CD14-positive monocyte (primary cell): Measurements from ENCODE around the gene ZNF710. TPM values are rescaled to one million over a fixed set of nuclear protein-coding genes. Genes with fewer than 3 reads are reported as not detected.

Experiments
- DNase-seq, 3 donors: peaks; one replicate each; pipeline ENCODE4 v3.0.0-alpha.2; 2011 to 2022
- H2AFZ ChIP-seq: 2 replicates; pipeline ENCODE4 v1.6.0; 2012; ENCODE audit warnings: mild to moderate bottlenecking, low read depth, low read length, inconsistent platforms; ENCODE audit not compliant: insufficient read depth, poor library complexity, severe bottlenecking
- H3K27ac ChIP-seq, 2 donors: 1 replicate in 1 of 2; 2 replicates in 1 of 2; pipeline ENCODE4 v1.5.1; 2012 to 2013; ENCODE audit warnings: low read length in 2 of 2, control low read depth in 1 of 2, inconsistent platforms in 1 of 2, low read depth in 1 of 2, mild to moderate bottlenecking in 1 of 2
- H3K27me3 ChIP-seq, 2 donors: one replicate each; pipeline versions ENCODE4 v1.6.0 to v1.6.1; 2011 to 2013; ENCODE audit warnings: low read length in 2 of 2; ENCODE audit not compliant: control insufficient read depth in 2 of 2, insufficient read depth in 2 of 2
- H3K36me3 ChIP-seq, 2 donors: replicated peaks in 1 of 2; 1 replicate in 1 of 2; 2 replicates in 1 of 2; pipeline versions ENCODE4 v1.5.1 to v1.6.1; 2012 to 2013; ENCODE audit warnings: low read length in 2 of 2, control low read depth in 1 of 2, inconsistent platforms in 1 of 2, mild to moderate bottlenecking in 1 of 2; ENCODE audit not compliant: insufficient read depth in 2 of 2, control insufficient read depth in 1 of 2
- H3K4me1 ChIP-seq, 2 donors: 1 replicate in 1 of 2; 2 replicates in 1 of 2; pipeline versions ENCODE4 v1.5.1 to v1.6.1; 2012 to 2013; ENCODE audit warnings: low read length in 2 of 2, control low read depth in 1 of 2, inconsistent platforms in 1 of 2, mild to moderate bottlenecking in 1 of 2, moderate library complexity in 1 of 2; ENCODE audit not compliant: insufficient read depth in 2 of 2, control insufficient read depth in 1 of 2
- H3K4me2 ChIP-seq: replicated peaks from 2 replicates; pipeline ENCODE3; 2012; ENCODE audit warnings: low read length, moderate library complexity, mild to moderate bottlenecking; ENCODE audit not compliant: poor library complexity, severe bottlenecking; ENCODE audit errors: extremely low read depth
- H3K4me3 ChIP-seq, 3 experiments: fragments of 200-600 bp in 1 of 3; sonication (generic) in 1 of 3; replicated peaks in 1 of 3; 1 replicate in 2 of 3; 2 replicates in 1 of 3; pipeline ENCODE4 v1.5.1; 2011 to 2013; ENCODE audit warnings: low read length in 3 of 3, mild to moderate bottlenecking in 3 of 3, control low read depth in 2 of 3, low read depth in 2 of 3, inconsistent platforms in 1 of 3, moderate library complexity in 1 of 3
- H3K79me2 ChIP-seq: 2 replicates; pipeline ENCODE4 v1.6.0; 2012; ENCODE audit warnings: mild to moderate bottlenecking, control low read depth, inconsistent platforms, low read length, moderate library complexity; ENCODE audit not compliant: insufficient read depth
- H3K9ac ChIP-seq: 2 replicates; pipeline ENCODE4 v1.6.0; 2017; ENCODE audit warnings: low read length, mild to moderate bottlenecking; ENCODE audit not compliant: insufficient read depth, poor library complexity, severe bottlenecking
- H3K9me3 ChIP-seq, 2 donors: replicated peaks in 1 of 2; 1 replicate in 1 of 2; 2 replicates in 1 of 2; pipeline versions ENCODE4 v1.5.1 to v1.6.1; 2012 to 2013; ENCODE audit warnings: low read length in 2 of 2, control low read depth in 1 of 2; ENCODE audit not compliant: control insufficient read depth in 1 of 2, insufficient read depth in 1 of 2
- H4K20me1 ChIP-seq: 2 replicates; pipeline ENCODE4 v1.6.0; 2012; ENCODE audit warnings: mild to moderate bottlenecking, low read length, control low read depth, moderate library complexity; ENCODE audit not compliant: insufficient read depth
- H3K27ac Mint-ChIP-seq, 7 donors: one replicate each; pipeline ENCODE4 v1.8.0; 2020; ENCODE audit warnings: mild to moderate bottlenecking in 7 of 7, mixed read lengths in 7 of 7, moderate library complexity in 6 of 7, inconsistent platforms in 2 of 7
- H3K27me3 Mint-ChIP-seq, 3 donors: one replicate each; pipeline ENCODE4 v1.8.0; 2021 to 2022; ENCODE audit warnings: low read depth in 3 of 3, mild to moderate bottlenecking in 3 of 3, mixed read lengths in 3 of 3, moderate library complexity in 3 of 3, inconsistent platforms in 1 of 3
- H3K36me3 Mint-ChIP-seq, 2 donors: one replicate each; pipeline ENCODE4 v1.8.0; 2020; ENCODE audit warnings: mixed read lengths in 2 of 2, inconsistent platforms in 1 of 2, mild to moderate bottlenecking in 1 of 2
- H3K4me1 Mint-ChIP-seq: one replicate; pipeline ENCODE4 v1.8.0; 2020; ENCODE audit warnings: mild to moderate bottlenecking, mixed read lengths
- H3K4me3 Mint-ChIP-seq, 2 donors: one replicate each; pipeline ENCODE4 v1.8.0; 2020; ENCODE audit warnings: mild to moderate bottlenecking in 2 of 2, mixed read lengths in 2 of 2, moderate library complexity in 1 of 2
- H3K9me3 Mint-ChIP-seq, 7 donors: one replicate each; pipeline ENCODE4 v1.8.0; 2020 to 2022; ENCODE audit warnings: mixed read lengths in 7 of 7, mild to moderate bottlenecking in 6 of 7, moderate library complexity in 6 of 7, inconsistent platforms in 2 of 7
- WGBS: methylation state at CpG from one replicate; pipeline ENCODE4 v1.1.5; 2013; ENCODE audit warnings: missing lambda C conversion rate; ENCODE audit not compliant: insufficient coverage; 5-methylcytosine and 5-hydroxymethylcytosine counted together
- intact Hi-C, 2 donors: fragments of 100-400 bp; cut with micrococcal nuclease; formaldehyde crosslinking; loops; one replicate each; pipeline versions ENCODE4 v1.15.0 to v1.15.1; 2023
- polyA plus RNA-seq, 3 donors: library from polyadenylated mRNA; depleted of rRNA in 1 of 3; unstranded in 2 of 3; stranded (reverse) in 1 of 3; fragments of 300-500 nt in 2 of 3; fragments of >200 nt in 1 of 3; fragmentation: Illumina TruSeq in 2 of 3; gene quantifications; 1 replicate in 2 of 3; 2 replicates in 1 of 3; pipeline ENCODE4 v1.2.3, GENCODE V29; 2012 to 2021
- TF ChIP-seq, protein P1 (sequence below): fragments of 200-600 bp; IDR thresholded peaks from one replicate; pipeline ENCODE4 v1.8.0; 2022; ENCODE audit warnings: antibody characterized with exemption, mild to moderate bottlenecking

ZNF710 gene
- polyA plus RNA-seq, 3 donors: 3.4 to 45.6 (median 4.8) TPM

DNA sequence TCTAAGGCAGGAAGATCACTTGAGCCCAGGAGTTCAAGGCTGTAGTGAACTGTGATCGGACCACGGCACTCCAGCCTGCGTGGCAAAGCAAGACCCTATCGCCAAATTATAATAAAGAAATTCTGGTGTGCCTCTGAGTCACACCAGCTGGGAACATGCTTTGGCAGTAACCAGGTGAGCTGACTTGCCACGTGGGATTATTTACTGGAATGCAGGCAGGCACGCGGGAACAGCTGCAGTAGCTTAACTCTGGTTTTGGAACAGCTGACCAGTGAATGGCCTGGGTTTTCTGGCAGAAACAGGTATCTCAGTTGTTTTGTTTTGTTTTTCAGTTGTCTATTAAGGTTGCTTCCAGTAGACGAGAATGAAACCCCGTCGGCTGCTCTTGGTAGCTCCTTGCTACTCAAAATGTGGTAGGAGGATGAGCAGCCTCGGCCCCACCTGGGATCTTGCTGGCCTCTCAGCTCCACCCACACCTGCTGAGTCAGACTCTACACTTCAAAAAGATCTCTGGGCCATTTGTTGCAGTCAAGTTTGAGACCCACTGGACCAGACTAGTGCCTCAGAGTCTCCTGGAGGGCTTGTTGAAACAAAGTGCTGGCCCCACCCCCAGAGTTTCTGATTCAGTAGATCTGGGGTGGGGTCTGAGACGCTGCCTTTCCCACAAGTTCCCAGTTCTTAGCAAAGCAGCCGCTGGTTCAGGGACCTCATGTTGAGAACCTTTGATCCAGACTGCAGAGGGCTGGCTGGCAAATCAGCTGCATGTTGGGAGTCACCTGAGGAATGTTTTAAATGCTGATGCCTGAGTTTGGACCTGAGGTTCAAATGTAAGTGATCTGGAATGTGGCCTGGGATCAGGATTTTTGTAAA is 74.5 kb downstream of the ZNF710 start:
- H3K27ac ChIP-seq: peak overlapping the region in 1 of 2 donors; percentile 58
- peak overlapping the region in 2 of 7 donors; percentile 52 to 85 for H3K27ac Mint-ChIP-seq
- peaks cover 0 to 2% (median 0%) of the 10 kb centered on the region in 3 donors for H3K27me3 Mint-ChIP-seq
- TF ChIP-seq, protein P1, sequence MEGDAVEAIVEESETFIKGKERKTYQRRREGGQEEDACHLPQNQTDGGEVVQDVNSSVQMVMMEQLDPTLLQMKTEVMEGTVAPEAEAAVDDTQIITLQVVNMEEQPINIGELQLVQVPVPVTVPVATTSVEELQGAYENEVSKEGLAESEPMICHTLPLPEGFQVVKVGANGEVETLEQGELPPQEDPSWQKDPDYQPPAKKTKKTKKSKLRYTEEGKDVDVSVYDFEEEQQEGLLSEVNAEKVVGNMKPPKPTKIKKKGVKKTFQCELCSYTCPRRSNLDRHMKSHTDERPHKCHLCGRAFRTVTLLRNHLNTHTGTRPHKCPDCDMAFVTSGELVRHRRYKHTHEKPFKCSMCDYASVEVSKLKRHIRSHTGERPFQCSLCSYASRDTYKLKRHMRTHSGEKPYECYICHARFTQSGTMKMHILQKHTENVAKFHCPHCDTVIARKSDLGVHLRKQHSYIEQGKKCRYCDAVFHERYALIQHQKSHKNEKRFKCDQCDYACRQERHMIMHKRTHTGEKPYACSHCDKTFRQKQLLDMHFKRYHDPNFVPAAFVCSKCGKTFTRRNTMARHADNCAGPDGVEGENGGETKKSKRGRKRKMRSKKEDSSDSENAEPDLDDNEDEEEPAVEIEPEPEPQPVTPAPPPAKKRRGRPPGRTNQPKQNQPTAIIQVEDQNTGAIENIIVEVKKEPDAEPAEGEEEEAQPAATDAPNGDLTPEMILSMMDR: no peak
- no peaks in the 10 kb centered on the region for H3K9me3 ChIP-seq
- H3K27me3 ChIP-seq: no peaks in the 10 kb centered on the region
- H3K79me2 ChIP-seq: peaks cover 31% of the 10 kb centered on the region
- intact Hi-C loops: no loop called here
- DNase-seq: no peak
- peaks cover 7% of the 10 kb centered on the region in 2 donors for H3K4me1 ChIP-seq
- H3K4me2 ChIP-seq: no peak overlapping the region
- no peak overlapping the region for H3K9ac ChIP-seq
- peaks cover 18% of the 10 kb centered on the region for H4K20me1 ChIP-seq
- WGBS: 96% methylated on average over 11 of the region's 13 CpGs
- peaks cover 69 to 89% of the 10 kb centered on the region in 2 donors for H3K36me3 Mint-ChIP-seq
- H3K4me3 Mint-ChIP-seq: no peak overlapping the region
- no peak overlapping the region for H2AFZ ChIP-seq
- H3K4me3 ChIP-seq: no peak overlapping the region
- peaks cover 80 to 89% of the 10 kb centered on the region in 2 donors for H3K36me3 ChIP-seq
- H3K9me3 Mint-ChIP-seq: no peaks in the 10 kb centered on the region
- peaks cover 7% of the 10 kb centered on the region for H3K4me1 Mint-ChIP-seq

DNA sequence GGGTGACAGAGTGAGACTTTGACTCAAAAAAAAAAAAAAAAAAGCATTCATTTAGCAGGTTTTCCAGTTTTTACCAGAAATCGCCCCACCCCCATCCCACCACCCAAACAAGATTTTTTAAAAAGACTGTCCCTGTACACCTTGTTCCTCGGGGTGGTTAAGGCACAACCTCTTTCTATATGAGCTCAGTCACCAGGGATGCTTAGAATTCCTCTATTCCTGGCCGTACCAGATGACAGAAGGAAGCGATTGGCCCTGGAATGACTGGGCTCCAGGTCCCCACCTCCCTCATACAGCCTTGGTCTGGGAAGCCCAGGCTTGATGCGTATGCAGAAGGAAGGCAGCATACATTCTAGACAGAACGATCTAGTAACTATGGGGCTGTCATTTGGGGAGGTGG is 75.6 kb downstream of the ZNF710 start:
- TF ChIP-seq, protein P1: no peak
- Histone ChIP-seq H2AFZ (no peak overlapping the region), H3K4me3 (no peak overlapping the region), H3K4me1 (no peaks in the 10 kb centered on the region), H4K20me1 (peaks cover 18% of the 10 kb centered on the region), H3K27me3 (no peaks in the 10 kb centered on the region), H3K79me2 (peaks cover 23% of the 10 kb centered on the region), H3K36me3 (peaks cover 90 to 100% of the 10 kb centered on the region in 2 donors), H3K9ac (no peak overlapping the region), H3K4me2 (no peak overlapping the region), H3K9me3 (no peaks in the 10 kb centered on the region), H3K27ac (peak overlapping the region in 1 of 2 donors; percentile 58)
- Mint-ChIP-seq H3K27ac (no peak overlapping the region), H3K27me3 (peaks cover 0 to 2% (median 0%) of the 10 kb centered on the region in 3 donors), H3K36me3 (peaks cover 77 to 100% of the 10 kb centered on the region in 2 donors), H3K4me3 (no peak overlapping the region), H3K4me1 (no peaks in the 10 kb centered on the region), H3K9me3 (no peaks in the 10 kb centered on the region)
- DNase-seq: no peak
- WGBS: 89% methylated on average over 3 of the region's 6 CpGs
- intact Hi-C loops: no loop called here
